Measurements from ENCODE around the gene OMA1. TPM values are rescaled to one million over a fixed set of nuclear protein-coding genes. Genes with fewer than 3 reads are reported as not detected.

OMA1 gene
- total RNA-seq, 1 experiment from 2014 or later, result 25.4 TPM

- TF ChIP-seq CTCF (IDR thresholded peaks at IDR 0.05; ENCODE audit: unreplicated experiment), result no peak
- Mint-ChIP-seq H3K9me3 (ENCODE audit: low read depth, unreplicated experiment) (no peaks in the 10 kb centered on the region), H3K4me1 (ENCODE audit: low read depth, unreplicated experiment) (no peaks in the 10 kb centered on the region), H3K4me3 (ENCODE audit: low read depth, unreplicated experiment) (no peak overlapping the region), H3K27ac (ENCODE audit: unreplicated experiment) (no peak overlapping the region), H3K27me3 (ENCODE audit: unreplicated experiment) (no peaks in the 10 kb centered on the region), H3K36me3 (ENCODE audit: insufficient read depth, unreplicated experiment) (no peaks in the 10 kb centered on the region)
- intact Hi-C loops (cut with micrococcal nuclease; ENCODE audit: unreplicated experiment), result no loop called here
- no peak for DNase-seq
- BruUV-seq (replicated peaks), result no TSS peak
- CTCF ChIA-PET, result no interaction called here
Observed at GRCh38 chr1:58434607-58435006, 111.9 kb downstream of the OMA1 start.

DNA sequence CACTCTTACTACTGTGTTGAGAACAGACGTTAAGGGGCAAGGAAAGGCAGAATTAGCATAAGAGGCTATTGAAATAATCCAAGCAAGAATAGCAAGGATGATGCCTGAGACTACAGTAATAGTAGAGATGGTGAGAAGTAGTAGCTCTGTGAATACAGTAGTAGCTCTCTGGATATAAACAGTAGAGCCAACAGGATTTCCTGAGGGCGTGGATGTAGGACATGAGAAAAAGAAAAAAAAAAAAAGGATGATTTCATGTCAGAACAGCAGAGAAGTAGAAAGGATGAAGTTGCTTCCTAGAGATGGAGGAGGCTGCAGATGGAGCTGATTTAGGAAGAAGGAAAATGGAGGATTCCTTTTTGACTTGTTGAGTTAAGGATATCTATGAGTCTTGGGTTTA lies 112.3 kb downstream of the OMA1 start:
- H3K9me3 Mint-ChIP-seq (ENCODE audit: low read depth, unreplicated experiment), result no peaks in the 10 kb centered on the region
- no peak for DNase-seq
- H3K36me3 Mint-ChIP-seq (ENCODE audit: insufficient read depth, unreplicated experiment), result no peaks in the 10 kb centered on the region
- intact Hi-C loops (cut with micrococcal nuclease; ENCODE audit: unreplicated experiment), result no loop called here
- no peaks in the 10 kb centered on the region for H3K4me1 Mint-ChIP-seq (ENCODE audit: low read depth, unreplicated experiment)
- no peak for TF ChIP-seq CTCF (IDR thresholded peaks at IDR 0.05; ENCODE audit: unreplicated experiment)
- CTCF ChIA-PET, result interaction anchor here (0.6 kb wide), 1 partner anchor 24 kb away, joined by 4 read pairs; no protein-coding TSS in a partner anchor
- no peaks in the 10 kb centered on the region for H3K27me3 Mint-ChIP-seq (ENCODE audit: unreplicated experiment)
- H3K27ac Mint-ChIP-seq (ENCODE audit: unreplicated experiment), result no peak overlapping the region
- no peak overlapping the region for H3K4me3 Mint-ChIP-seq (ENCODE audit: low read depth, unreplicated experiment)
- BruUV-seq (replicated peaks), result no TSS peak

DNA sequence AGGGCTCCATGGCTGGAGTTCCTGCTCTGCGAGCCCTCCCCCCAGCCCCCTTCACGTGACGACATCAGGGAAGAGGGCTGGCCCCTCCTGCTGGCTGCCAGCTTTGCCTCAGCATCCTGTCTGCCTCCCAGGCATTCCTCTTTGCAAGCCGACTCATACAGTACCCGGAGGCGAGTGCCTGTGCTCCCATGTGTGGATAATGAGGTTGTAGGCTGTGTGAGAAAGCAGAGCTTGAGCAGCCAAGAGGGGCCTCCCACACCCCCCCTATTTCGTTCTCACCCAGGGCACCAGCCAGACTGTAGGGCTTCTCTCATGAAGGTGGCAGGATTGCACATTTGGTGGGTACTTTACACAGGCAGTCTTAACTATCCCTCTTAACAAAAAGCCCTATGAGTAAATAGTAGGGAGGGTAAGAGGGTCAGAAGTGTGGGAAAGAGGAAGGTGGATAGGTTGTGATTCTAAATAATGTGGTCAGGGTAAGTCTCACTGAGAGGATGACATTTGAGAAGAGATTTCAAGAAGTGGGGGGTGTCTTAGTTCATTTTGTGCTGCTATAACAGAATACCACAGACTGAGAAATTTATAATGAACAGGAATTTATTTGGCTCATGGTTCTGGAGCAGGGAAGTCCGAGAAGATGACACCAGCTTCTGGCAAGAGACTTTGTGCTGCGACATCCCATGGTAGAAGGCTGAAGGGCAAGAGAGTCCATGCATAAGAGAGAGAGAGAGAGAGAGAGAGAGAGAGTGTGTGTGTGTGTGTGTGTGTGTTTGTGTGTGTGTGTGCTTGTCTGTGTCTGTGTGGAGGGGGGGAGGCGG lies 113.5 kb downstream of the OMA1 start:
- Mint-ChIP-seq H3K4me3 (ENCODE audit: low read depth, unreplicated experiment) (no peak overlapping the region), H3K4me1 (ENCODE audit: low read depth, unreplicated experiment) (no peaks in the 10 kb centered on the region), H3K36me3 (ENCODE audit: insufficient read depth, unreplicated experiment) (no peaks in the 10 kb centered on the region), H3K27ac (ENCODE audit: unreplicated experiment) (no peak overlapping the region), H3K27me3 (ENCODE audit: unreplicated experiment) (no peaks in the 10 kb centered on the region), H3K9me3 (ENCODE audit: low read depth, unreplicated experiment) (no peaks in the 10 kb centered on the region)
- intact Hi-C loops (cut with micrococcal nuclease; ENCODE audit: unreplicated experiment), result no loop called here
- CTCF ChIA-PET, result no interaction called here
- TF ChIP-seq CTCF (IDR thresholded peaks at IDR 0.05; ENCODE audit: unreplicated experiment), result no peak
- no peak for DNase-seq
- BruUV-seq (replicated peaks), result no TSS peak

DNA sequence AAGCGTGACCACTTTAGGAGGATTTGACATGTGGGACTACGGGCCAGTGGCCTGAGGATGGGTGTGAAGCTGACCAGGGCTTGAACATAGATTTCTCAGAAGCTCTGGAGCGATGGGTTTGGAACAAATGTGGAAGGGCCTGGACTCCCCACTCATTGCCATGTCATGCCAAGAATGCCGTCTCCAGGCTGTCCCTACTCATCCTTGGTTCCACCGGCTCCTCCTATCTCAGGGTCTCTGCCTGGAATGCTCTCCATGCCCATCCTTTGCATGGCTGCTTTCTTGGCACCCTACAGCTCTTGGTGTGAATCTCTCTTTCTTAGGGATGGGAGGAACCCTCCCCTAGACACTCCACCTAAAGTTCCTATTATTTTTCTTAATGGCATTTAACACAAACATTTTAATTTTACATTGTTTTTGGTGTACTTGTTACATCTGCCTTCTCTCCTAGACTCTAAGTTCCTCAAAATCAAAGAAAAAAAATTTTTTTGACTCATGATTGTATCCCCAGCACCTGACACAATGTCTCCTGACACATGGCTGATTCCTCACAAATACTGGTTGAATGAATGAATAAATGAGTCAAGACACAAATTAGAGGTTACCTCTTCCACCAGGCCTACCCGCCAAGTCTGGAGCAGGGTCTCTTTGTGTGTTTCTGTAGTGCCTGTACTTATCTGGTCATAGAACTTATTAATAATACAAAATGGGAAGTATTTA lies 114.5 kb downstream of the OMA1 start:
- no TSS peak for BruUV-seq (replicated peaks)
- CTCF ChIA-PET, result interaction anchor here (0.7 kb wide), 1 partner anchor 53 kb away, joined by 7 read pairs; no protein-coding TSS in a partner anchor
- intact Hi-C loops (cut with micrococcal nuclease; ENCODE audit: unreplicated experiment), result no loop called here

More for the DNA sequence above, 114.5 kb downstream of the OMA1 start:
- Mint-ChIP-seq H3K27me3 (ENCODE audit: unreplicated experiment) (no peaks in the 10 kb centered on the region), H3K27ac (ENCODE audit: unreplicated experiment) (no peak overlapping the region), H3K4me1 (ENCODE audit: low read depth, unreplicated experiment) (no peaks in the 10 kb centered on the region), H3K9me3 (ENCODE audit: low read depth, unreplicated experiment) (no peaks in the 10 kb centered on the region), H3K36me3 (ENCODE audit: insufficient read depth, unreplicated experiment) (no peaks in the 10 kb centered on the region), H3K4me3 (ENCODE audit: low read depth, unreplicated experiment) (no peak overlapping the region)
- TF ChIP-seq CTCF (IDR thresholded peaks at IDR 0.05; ENCODE audit: unreplicated experiment), result no peak
- DNase-seq, result no peak

Other genes starting within 250 kb of the OMA1 start
- 293 TPM in 2 replicates for gene TACSTD2, start 30.5 kb upstream of the OMA1 start, total RNA-seq (2022)
- 44.6 and 48.2 TPM in 2 replicates for gene MYSM1, start 153.3 kb upstream of the OMA1 start, total RNA-seq (2022)
- 76.5 and 89.3 TPM in 2 replicates for gene JUN, start 237.3 kb upstream of the OMA1 start, total RNA-seq (2022)

Measured in Calu3 (cell line).